Measurements from ENCODE around the gene MAPKAPK5. TPM values are rescaled to one million over a fixed set of nuclear protein-coding genes. Genes with fewer than 3 reads are reported as not detected.

Gene MAPKAPK5
- total RNA-seq (2022; extraction: Qiagen RNA extraction): 51.2 to 59.4 TPM (median 55.8 TPM) in 5 replicates

GRCh38 chr12:111841750-111842555 is at the start of gene MAPKAPK5:
Gene MAPKAPK5 (plus strand): TSS chr12:111842228. CDS start chr12:111842734, 506 bp downstream.

Other genes starting within 250 kb of the MAPKAPK5 start
- gene ATXN2, start 242.9 kb upstream of the MAPKAPK5 start, total RNA-seq (2022; extraction: Qiagen RNA extraction): 43.7 to 52.2 TPM (median 49.9 TPM) in 5 replicates
- gene BRAP, start 156.3 kb upstream of the MAPKAPK5 start, total RNA-seq (2022; extraction: Qiagen RNA extraction): 12.3 to 14.3 TPM (median 13.6 TPM) in 5 replicates
- gene ACAD10, start 156.2 kb upstream of the MAPKAPK5 start, total RNA-seq (2022; extraction: Qiagen RNA extraction): 8.1 to 14.1 TPM (median 10.2 TPM) in 5 replicates
- gene ALDH2, start 75.3 kb upstream of the MAPKAPK5 start, total RNA-seq (2022; extraction: Qiagen RNA extraction): 74.6 to 90.6 TPM (median 85.6 TPM) in 5 replicates
- gene TMEM116, start 170.9 kb downstream of the MAPKAPK5 start, total RNA-seq (2022; extraction: Qiagen RNA extraction): 5.7 to 6.4 TPM (median 6.1 TPM) in 5 replicates
- gene ERP29, start 171.2 kb downstream of the MAPKAPK5 start, total RNA-seq (2022; extraction: Qiagen RNA extraction): 123 to 143 TPM (median 124 TPM) in 5 replicates